Progenitor cell of endocrine pancreas (in vitro differentiated cells): ENCODE measurements around the gene CCNL1. TPM values are rescaled to one million over a fixed set of nuclear protein-coding genes. Genes with fewer than 3 reads are reported as not detected.
A peak's percentile ranks its signal among the peaks of the same experiment; 100 is the strongest.

Experiments
- DNase-seq: peaks from one replicate; pipeline ENCODE4 v3.0.0; 2021; ENCODE audit warnings: low spot score; ENCODE audit not compliant: unreplicated experiment
- H3K27ac Mint-ChIP-seq: 2 replicates; pipeline ENCODE4 v1.8.0; 2021; ENCODE audit warnings: mild to moderate bottlenecking, moderate library complexity, mixed read lengths
- H3K27me3 Mint-ChIP-seq: 2 replicates; pipeline ENCODE4 v1.8.0; 2021; ENCODE audit warnings: mixed read lengths
- H3K36me3 Mint-ChIP-seq: 2 replicates; pipeline ENCODE4 v1.8.0; 2022; ENCODE audit warnings: mixed read lengths; ENCODE audit not compliant: insufficient read depth
- H3K4me1 Mint-ChIP-seq: 2 replicates; pipeline ENCODE4 v1.8.0; 2021; ENCODE audit warnings: low read depth, mixed read lengths
- H3K4me3 Mint-ChIP-seq: 2 replicates; pipeline ENCODE4 v1.8.0; 2021; ENCODE audit warnings: low read depth, mild to moderate bottlenecking, moderate library complexity, mixed read lengths
- H3K9me3 Mint-ChIP-seq: 2 replicates; pipeline ENCODE4 v1.8.0; 2021; ENCODE audit warnings: low read depth, mixed read lengths
- total RNA-seq: library from RNA; stranded (reverse); gene quantifications from 2 replicates; pipeline ENCODE4 v1.2.1, GENCODE V29; 2021
- TF ChIP-seq, protein P1 (sequence below): fragments of 200-600 bp; sonication (generic); IDR thresholded peaks from one replicate; pipeline ENCODE4 v1.5.0; 2021; ENCODE audit warnings: antibody characterized with exemption, mild to moderate bottlenecking; ENCODE audit not compliant: unreplicated experiment

Gene CCNL1
- total RNA-seq, 1 donor from 2014 or later: 157 TPM

DNA sequence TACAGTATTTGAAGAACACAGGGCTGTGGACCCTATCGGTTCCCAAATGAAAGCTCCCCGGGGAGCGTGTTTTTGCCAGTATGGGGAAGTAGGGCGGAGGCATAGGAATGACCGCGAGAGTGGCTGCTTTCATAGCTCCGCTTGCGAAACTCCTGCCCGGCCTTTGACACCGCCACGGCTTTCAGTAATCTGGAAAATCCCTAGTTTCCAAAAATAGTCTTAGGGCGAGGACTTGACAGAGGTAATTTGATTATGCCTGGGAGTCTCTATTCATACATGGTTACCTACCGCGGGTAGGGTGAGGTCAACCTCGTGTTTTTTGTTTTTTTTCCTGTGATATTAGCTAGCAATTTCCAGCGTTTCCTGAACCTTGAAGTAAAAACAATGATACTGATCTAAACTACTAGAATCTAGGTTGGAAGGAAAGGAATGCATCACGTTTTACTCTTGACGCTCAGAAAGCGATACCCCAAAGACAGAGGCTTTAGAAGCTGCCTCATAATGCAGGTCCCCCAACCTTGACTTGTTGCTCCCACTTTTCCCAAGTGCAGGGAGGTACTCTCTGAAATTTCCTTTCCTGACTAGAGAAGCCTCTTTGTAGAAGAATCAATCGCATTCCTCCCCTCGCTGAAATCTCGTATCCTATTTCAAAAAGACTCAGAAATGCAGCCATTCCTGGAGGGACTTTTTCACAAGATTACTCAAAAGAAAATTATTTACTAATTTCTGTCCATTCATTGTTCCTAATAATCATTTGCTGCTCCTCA is 894 bp upstream of the CCNL1 start:
- Mint-ChIP-seq H3K36me3 (peaks cover 26% of the 10 kb centered on the region), H3K4me1 (peaks cover 33% of the 10 kb centered on the region), H3K9me3 (no peaks in the 10 kb centered on the region), H3K27me3 (no peaks in the 10 kb centered on the region), H3K27ac (peak overlapping the region; percentile 98), H3K4me3 (peak overlapping the region; percentile 85)
- TF ChIP-seq, protein P1, sequence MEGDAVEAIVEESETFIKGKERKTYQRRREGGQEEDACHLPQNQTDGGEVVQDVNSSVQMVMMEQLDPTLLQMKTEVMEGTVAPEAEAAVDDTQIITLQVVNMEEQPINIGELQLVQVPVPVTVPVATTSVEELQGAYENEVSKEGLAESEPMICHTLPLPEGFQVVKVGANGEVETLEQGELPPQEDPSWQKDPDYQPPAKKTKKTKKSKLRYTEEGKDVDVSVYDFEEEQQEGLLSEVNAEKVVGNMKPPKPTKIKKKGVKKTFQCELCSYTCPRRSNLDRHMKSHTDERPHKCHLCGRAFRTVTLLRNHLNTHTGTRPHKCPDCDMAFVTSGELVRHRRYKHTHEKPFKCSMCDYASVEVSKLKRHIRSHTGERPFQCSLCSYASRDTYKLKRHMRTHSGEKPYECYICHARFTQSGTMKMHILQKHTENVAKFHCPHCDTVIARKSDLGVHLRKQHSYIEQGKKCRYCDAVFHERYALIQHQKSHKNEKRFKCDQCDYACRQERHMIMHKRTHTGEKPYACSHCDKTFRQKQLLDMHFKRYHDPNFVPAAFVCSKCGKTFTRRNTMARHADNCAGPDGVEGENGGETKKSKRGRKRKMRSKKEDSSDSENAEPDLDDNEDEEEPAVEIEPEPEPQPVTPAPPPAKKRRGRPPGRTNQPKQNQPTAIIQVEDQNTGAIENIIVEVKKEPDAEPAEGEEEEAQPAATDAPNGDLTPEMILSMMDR: no peak
- DNase-seq: no peak

DNA sequence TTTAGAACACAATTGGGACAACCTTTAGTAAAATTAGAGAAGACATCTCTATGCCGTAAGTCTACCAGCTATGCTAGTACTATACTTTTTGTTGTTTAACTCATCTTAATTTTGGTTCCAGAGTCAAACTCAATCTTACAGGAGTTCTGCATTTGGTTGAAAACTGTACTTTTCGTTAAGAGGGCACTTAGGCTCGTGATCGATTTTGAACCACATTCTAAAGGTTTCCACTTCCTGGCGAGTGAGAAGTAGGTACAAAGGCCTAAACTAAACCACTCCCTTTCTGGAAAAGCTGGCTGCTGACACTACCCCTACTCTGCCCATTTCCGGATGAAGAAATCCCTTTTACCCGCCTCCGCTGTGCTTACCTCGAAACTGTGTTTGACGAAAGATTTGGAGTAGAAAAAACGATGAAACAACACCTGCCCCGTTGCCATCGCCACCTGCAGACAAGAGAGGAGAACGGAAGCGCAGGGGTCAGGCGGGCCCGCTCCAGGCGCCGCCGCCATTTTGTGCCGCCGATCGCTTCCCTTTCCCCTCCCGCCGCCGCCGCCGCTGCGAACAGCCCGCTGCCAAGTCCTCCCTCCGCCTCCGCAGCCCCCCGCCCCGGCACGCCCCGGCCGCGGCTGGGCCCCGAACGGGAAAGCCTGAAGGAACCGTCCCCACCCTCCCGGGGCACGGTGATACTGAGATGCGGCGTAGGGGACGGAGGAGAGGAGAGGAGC is 748 bp downstream of the CCNL1 start:
- no peaks in the 10 kb centered on the region for H3K27me3 Mint-ChIP-seq
- H3K4me1 Mint-ChIP-seq: peaks cover 46% of the 10 kb centered on the region
- DNase-seq: peak; percentile 57
- peak overlapping the region; percentile 85 for H3K4me3 Mint-ChIP-seq
- peak overlapping the region; percentile 98 for H3K27ac Mint-ChIP-seq
- TF ChIP-seq, protein P1: peak; percentile 42
- H3K9me3 Mint-ChIP-seq: no peaks in the 10 kb centered on the region
- peaks cover 33% of the 10 kb centered on the region for H3K36me3 Mint-ChIP-seq

DNA sequence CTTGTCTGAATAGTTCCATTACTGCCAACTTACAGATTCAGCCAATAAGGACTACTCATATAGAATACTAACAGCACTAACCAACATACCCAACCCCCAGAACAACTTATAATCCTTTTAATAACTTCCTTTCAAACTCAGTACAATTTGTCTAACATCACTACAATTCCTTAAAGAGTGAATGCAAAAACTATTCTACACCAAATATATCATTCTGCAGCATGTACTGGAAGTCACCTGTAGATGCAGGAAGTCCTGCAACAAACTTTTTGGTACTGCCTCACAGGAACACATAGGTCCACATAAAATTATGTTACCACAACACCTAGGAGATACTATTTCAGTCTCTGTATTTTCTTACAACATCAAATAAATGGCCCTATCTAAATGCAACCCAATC is 2.1 kb downstream of the CCNL1 start:
- H3K27ac Mint-ChIP-seq: peak overlapping the region; percentile 98
- peaks cover 48% of the 10 kb centered on the region for H3K4me1 Mint-ChIP-seq

DNA sequence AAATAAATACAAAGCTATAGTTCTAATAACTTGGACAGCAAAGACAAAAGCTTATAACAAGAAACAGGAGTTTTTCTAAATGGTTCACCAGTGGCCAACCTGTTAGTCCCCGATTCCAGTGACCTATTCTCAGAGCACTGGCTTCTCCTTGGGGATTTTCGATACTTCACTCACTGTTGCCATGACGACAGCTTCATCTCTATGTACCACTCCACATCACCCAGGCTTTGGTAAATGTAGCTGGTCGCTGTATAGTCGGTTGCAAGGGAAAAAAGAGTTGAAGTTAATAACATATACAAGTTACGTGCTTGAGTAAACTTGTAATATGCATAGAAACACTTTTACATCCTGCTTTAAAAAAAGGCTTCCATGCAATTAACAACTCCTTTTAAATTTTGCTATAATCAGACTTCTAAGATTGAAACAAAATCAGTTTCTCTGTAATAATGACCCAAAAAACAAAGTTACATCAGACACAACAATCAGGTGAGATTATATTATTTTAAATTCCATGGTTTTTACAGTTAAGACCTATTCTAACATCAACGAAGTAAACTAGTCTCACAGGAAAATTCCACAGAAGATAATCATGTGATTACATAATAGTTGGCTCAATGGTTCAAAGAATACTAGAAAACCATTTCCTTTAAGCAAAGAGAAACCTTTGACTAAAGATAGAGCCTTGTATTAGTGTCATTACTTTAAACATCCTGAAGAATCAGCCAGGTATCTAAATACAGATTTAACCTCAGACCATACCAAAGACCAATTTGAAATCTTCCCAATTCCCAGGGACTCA is 2.9 kb downstream of the CCNL1 start:
- no peaks in the 10 kb centered on the region for H3K27me3 Mint-ChIP-seq
- peaks cover 48% of the 10 kb centered on the region for H3K4me1 Mint-ChIP-seq
- no peaks in the 10 kb centered on the region for H3K9me3 Mint-ChIP-seq
- TF ChIP-seq, protein P1: no peak
- H3K4me3 Mint-ChIP-seq: peak overlapping the region; percentile 85
- DNase-seq: no peak
- peak overlapping the region; percentile 48 for H3K27ac Mint-ChIP-seq
- H3K36me3 Mint-ChIP-seq: peaks cover 36% of the 10 kb centered on the region

More for the DNA sequence above, 2.1 kb downstream of the CCNL1 start:
- TF ChIP-seq, protein P1: no peak
- peak overlapping the region; percentile 85 for H3K4me3 Mint-ChIP-seq
- DNase-seq: no peak
- H3K9me3 Mint-ChIP-seq: no peaks in the 10 kb centered on the region
- no peaks in the 10 kb centered on the region for H3K27me3 Mint-ChIP-seq
- peaks cover 36% of the 10 kb centered on the region for H3K36me3 Mint-ChIP-seq

DNA sequence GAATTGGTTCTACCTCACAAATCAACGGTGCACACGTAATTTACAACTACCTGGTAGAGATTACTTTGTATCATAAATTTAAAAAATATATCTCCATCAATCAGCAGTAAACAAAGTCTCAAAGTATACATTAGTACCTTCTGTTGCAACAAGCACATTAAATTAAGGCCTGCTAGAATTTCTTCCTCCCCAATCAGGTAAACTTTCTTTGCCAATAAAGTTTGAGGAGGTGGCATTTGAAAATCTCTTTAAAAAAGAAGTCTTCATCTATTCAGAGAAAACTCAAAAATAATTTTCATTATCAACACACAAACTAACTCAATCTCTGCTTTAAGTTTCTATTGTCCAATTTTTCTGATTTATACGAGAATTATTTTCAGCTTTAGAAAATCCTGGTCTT is 4.4 kb downstream of the CCNL1 start:
- Mint-ChIP-seq H3K9me3 (no peaks in the 10 kb centered on the region), H3K4me1 (peaks cover 39% of the 10 kb centered on the region), H3K27ac (no peak overlapping the region), H3K36me3 (peaks cover 44% of the 10 kb centered on the region), H3K27me3 (no peaks in the 10 kb centered on the region), H3K4me3 (peak overlapping the region; percentile 16)
- DNase-seq: no peak
- TF ChIP-seq, protein P1: no peak
